ENCODE data around the gene PDILT.
A peak's percentile ranks its signal among the peaks of the same experiment; 100 is the strongest.
"Not testable (repeated sequence)": the region's sequence is repeated elsewhere in the genome, so short reads cannot be mapped to it uniquely, and the experiment has no call there.

PDILT gene

GRCh38 chr16:20404637-20405036, at the start of gene PDILT:
Gene PDILT, minus strand, starts transcription at chr16:20404737. Its CDS starts 5,437 bp downstream, at chr16:20399300.
- DNase-seq, result no peak

GRCh38 chr16:20453633-20454032, 49.1 kb upstream of the PDILT start:
- DNase-seq, result not testable (repeated sequence)

- DNase-seq, result not testable (repeated sequence)
These were observed 46.8 kb upstream of the PDILT start, which contains the start of gene ACSM2A for GRCh38 chr16:20451364-20451763. Gene ACSM2A, plus strand, starts transcription at chr16:20451521. Its CDS starts 8,594 bp downstream, at chr16:20460115.

- DNase-seq, result not testable (repeated sequence)
These were observed 42.3 kb upstream of the PDILT start for GRCh38 chr16:20446652-20447393.

- DNase-seq, result not testable (repeated sequence)
These were observed 37.3 kb upstream of the PDILT start for GRCh38 chr16:20441859-20442258.

- DNase-seq, result no peak
These were observed 36.7 kb upstream of the PDILT start for GRCh38 chr16:20441191-20441590.

GRCh38 chr16:20440731-20441130, 36.2 kb upstream of the PDILT start:
- not testable (repeated sequence) for DNase-seq

GRCh38 chr16:20439820-20440231, 35.3 kb upstream of the PDILT start:
- DNase-seq, result not testable (repeated sequence)

- DNase-seq, result not testable (repeated sequence)
These were observed 34.4 kb upstream of the PDILT start for GRCh38 chr16:20438950-20439349.

- no peak for DNase-seq
These were observed 26.4 kb upstream of the PDILT start for GRCh38 chr16:20430948-20431347.

- not testable (repeated sequence) for DNase-seq
These were observed 25.9 kb upstream of the PDILT start for GRCh38 chr16:20430480-20430879.

- DNase-seq, result not testable (repeated sequence)
These were observed 25.0 kb upstream of the PDILT start for GRCh38 chr16:20429499-20429898.

GRCh38 chr16:20427401-20427797, 22.9 kb upstream of the PDILT start:
- DNase-seq, result not testable (repeated sequence)

GRCh38 chr16:20424129-20424866, 19.8 kb upstream of the PDILT start:
- DNase-seq, result no peak

GRCh38 chr16:20423772-20424128, 19.2 kb upstream of the PDILT start:
- not testable (repeated sequence) for DNase-seq

GRCh38 chr16:20421748-20422147, 17.2 kb upstream of the PDILT start:
- DNase-seq, result not testable (repeated sequence)

- not testable (repeated sequence) for DNase-seq
These were observed 14.6 kb upstream of the PDILT start for GRCh38 chr16:20419093-20419492.

GRCh38 chr16:20415541-20415940, 11.0 kb upstream of the PDILT start:
- DNase-seq, result no peak

GRCh38 chr16:20411055-20411454, 6.5 kb upstream of the PDILT start:
- no peak for DNase-seq

- DNase-seq, result peak; percentile 90
These were observed 5.7 kb upstream of the PDILT start for GRCh38 chr16:20410121-20410723.

GRCh38 chr16:20409398-20410120, 5.0 kb upstream of the PDILT start, which contains the start of gene ACSM5:
Gene ACSM5, plus strand, starts transcription at chr16:20409534. Its CDS starts 1,951 bp downstream, at chr16:20411485.
- peak; percentile 69 for DNase-seq

- no peak for DNase-seq
These were observed 1.9 kb downstream of the PDILT start for GRCh38 chr16:20402651-20403050.

Measured in suppressor macrophage treated with lipopolysaccharide for 4 hours (primary cell).